Measurements from ENCODE around the gene EVPL.
"Not testable (repeated sequence)": the region's sequence is repeated elsewhere in the genome, so short reads cannot be mapped to it uniquely, and the experiment has no call there.

Gene EVPL

GRCh38 chr17:75996665-75997590 lies 30.2 kb downstream of the EVPL start:
- no peak for FAIRE-seq

GRCh38 chr17:75995385-75995925 lies 31.7 kb downstream of the EVPL start:
- no peak for FAIRE-seq

GRCh38 chr17:75994802-75995370 lies 32.2 kb downstream of the EVPL start:
- no peak for FAIRE-seq

- no peak for FAIRE-seq
Observed at GRCh38 chr17:75991396-75991795, 35.7 kb downstream of the EVPL start.

GRCh38 chr17:75987041-75987440 lies 40.1 kb downstream of the EVPL start:
- FAIRE-seq: no peak

- no peak for FAIRE-seq
Observed at GRCh38 chr17:75985986-75986385, 41.1 kb downstream of the EVPL start.

- no peak for FAIRE-seq
Observed at GRCh38 chr17:75983501-75984181, 43.5 kb downstream of the EVPL start.

GRCh38 chr17:75981019-75981615 lies 46.0 kb downstream of the EVPL start:
- no peak for FAIRE-seq

- no peak for FAIRE-seq
Observed at GRCh38 chr17:75980188-75981018, 46.7 kb downstream of the EVPL start.

- FAIRE-seq: no peak
Observed at GRCh38 chr17:75979705-75980187, 47.4 kb downstream of the EVPL start.

- no peak for FAIRE-seq
Observed at GRCh38 chr17:75978938-75979704, 48.0 kb downstream of the EVPL start, which contains the start of the genes ACOX1 and TEN1. Gene ACOX1 (minus strand): TSS chr17:75979166. CDS start chr17:75979073, 93 bp downstream. Gene TEN1 (plus strand): TSS chr17:75979240. CDS start chr17:75986193, 6,953 bp downstream.

- no peak for FAIRE-seq
Observed at GRCh38 chr17:75976175-75976848, 50.8 kb downstream of the EVPL start.

GRCh38 chr17:75975757-75976174 lies 51.3 kb downstream of the EVPL start:
- no peak for FAIRE-seq

- not testable (repeated sequence) for FAIRE-seq
Observed at GRCh38 chr17:75975187-75975586, 51.9 kb downstream of the EVPL start.

- FAIRE-seq: no peak
Observed at GRCh38 chr17:75970626-75971025, 56.5 kb downstream of the EVPL start.

GRCh38 chr17:75970011-75970523 lies 57.0 kb downstream of the EVPL start:
- no peak for FAIRE-seq

- not testable (repeated sequence) for FAIRE-seq
Observed at GRCh38 chr17:75969044-75969443, 58.1 kb downstream of the EVPL start.

GRCh38 chr17:75965468-75965867 lies 61.6 kb downstream of the EVPL start:
- FAIRE-seq: no peak

- FAIRE-seq: no peak
Observed at GRCh38 chr17:75959839-75960511, 67.1 kb downstream of the EVPL start.

Data from colon (tissue), 2 donors.